Fibroblast of skin of back (primary cell): ENCODE results near the gene RNF126.

ENCODE experiments used
- DNase-seq: peaks from one replicate; pipeline ENCODE4 v3.0.0-alpha.2; 2013

The RNF126 gene

DNA sequence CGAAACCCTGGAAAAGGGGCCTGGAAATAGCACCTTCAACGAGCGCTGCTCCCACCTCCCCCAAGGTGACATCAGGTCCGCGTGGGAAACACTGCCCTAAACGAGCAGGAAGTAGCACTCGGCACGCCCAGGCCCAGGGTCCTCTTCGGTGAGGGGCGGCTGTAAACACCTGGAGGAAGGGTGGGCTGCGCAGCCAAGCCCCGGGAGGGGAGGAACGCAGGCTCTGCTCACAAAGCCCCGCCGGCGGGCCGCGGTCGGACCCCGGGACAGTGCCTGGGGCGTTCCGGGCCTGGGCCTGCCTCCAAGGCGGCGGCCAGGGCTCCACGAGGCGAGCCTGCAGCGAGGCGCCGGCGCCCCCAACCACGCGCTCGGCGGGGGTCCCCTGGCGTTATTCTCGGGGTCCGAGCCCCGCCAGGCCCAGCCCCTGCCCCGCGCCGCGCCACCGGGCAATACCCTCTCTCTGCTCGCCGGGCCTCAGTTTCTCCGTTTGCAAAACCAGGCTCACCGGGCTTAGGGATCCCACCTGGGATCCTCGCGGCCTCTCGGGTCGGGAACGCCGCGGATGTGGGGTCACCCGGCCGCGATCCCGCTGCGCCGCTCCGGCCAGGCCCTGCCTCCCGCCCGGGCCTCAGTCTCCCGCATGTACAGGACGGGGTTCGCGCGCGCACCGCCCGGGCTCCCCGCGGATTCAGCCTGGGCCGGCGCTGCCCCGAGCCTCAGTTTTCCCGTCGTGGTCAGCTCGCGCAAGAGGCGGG, 630 bp downstream of the RNF126 start:
- peak; percentile 50 for DNase-seq

DNA sequence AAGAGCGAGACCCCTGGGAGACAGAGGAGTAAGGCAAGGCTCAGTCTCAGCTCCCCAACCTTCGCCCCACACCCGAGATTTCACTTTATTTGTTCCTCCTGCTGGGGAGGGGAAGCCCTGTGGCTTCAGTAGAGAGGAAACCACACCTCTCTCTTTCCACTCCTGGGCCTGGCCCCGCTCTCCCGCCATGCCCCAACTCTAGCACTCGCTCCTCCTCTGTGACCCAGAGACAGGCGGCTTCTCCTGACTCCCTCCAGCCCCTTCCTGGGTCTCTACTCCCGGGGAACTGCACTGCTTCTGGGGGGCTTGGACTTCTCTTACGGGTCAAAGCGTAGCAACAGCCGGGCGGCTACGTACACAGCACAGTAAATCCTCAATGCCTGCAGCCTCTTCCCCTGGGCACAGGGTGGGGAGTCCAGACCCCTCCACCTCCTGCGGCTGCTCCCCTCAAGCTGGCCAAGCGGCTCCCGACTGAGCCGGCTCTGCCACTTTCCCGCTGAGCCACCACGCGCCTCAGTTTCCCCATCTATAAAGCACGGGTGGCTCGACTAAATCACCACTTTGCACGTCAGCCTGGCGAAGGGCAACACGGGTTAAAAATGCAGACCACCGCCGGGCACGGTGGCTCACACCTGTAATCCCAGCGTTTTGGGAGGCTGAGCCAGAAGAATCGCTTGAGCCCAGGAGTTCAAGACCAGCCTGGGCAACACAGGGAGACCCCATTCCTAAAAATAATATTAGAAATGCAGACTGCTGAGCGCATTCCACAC, 1.4 kb downstream of the RNF126 start:
- no peak for DNase-seq

DNA sequence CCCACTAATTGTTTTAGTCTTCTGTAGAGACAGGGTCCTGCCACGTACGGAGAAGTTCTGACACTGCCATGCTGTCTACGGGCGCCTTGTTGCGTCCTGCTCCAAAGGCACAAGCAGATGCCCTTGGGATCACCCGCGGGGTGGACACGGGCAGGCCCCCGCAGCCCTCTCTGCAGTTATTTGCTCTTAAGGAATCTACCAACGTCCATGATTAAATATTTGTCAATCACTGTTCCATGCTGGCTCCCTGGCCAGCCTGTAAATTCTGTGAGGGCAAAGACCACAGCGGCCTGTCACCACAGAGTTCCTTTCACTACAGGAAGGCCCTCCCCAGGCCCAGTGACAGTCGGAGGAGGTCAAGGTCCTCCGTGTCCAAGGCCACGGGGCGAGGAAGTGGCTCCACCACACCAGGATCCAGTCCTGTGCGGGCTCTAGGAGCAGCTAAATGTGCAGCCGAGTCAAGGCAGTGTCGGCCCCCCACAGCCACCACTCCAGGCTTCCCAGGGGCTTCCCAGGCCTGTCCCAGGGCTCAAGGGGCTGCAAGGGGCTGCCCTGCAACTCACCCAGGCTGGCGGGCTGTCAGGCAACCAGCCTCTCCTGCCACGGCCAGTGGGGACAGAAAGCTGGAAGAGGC, 2.1 kb downstream of the RNF126 start:
- DNase-seq = no peak

DNA sequence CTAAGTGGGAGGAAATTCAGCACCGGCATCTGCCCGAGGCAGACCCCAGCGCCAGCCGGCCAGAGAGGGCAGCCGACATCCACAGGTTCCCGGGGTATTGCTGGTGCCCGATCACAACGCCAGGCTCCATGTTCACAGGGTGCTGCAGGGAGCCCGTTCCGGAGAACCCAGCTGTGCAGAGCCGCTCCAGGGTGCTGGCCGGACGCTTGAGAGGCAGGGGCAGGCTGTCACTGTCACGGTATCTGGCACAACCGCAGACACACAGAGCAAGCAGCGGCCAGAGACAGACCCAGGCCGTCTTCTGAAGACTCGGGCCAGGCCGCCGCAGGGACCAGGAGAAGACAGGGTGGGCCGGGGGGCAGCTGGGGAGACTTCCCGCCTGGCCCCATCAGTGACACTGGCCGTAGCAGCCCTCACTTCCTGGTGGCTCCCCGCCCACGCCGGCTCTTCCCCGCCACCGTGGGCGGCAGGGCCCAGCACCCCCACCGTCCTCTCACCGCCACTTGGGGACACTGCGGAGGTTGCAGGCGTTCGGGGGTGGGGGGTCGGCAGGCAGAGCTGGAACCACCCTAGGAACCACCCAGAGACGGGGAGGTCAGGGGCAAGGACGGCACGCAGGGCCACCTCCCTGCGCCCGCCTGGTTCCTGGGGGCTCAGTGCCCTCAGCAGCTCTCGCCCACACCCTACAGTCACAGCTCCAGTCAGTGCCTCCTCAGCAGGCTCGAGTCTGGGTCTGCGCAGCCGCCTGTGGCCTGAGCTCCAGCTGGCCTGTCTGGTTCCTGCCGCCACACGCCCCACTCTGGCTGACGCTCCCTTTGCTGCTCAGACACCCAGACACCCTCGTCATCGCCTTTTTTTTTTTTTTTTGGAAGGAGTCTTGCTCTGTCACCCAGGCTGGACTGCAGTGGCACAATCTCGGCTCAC, 3.8 kb downstream of the RNF126 start:
- DNase-seq = no peak

DNA sequence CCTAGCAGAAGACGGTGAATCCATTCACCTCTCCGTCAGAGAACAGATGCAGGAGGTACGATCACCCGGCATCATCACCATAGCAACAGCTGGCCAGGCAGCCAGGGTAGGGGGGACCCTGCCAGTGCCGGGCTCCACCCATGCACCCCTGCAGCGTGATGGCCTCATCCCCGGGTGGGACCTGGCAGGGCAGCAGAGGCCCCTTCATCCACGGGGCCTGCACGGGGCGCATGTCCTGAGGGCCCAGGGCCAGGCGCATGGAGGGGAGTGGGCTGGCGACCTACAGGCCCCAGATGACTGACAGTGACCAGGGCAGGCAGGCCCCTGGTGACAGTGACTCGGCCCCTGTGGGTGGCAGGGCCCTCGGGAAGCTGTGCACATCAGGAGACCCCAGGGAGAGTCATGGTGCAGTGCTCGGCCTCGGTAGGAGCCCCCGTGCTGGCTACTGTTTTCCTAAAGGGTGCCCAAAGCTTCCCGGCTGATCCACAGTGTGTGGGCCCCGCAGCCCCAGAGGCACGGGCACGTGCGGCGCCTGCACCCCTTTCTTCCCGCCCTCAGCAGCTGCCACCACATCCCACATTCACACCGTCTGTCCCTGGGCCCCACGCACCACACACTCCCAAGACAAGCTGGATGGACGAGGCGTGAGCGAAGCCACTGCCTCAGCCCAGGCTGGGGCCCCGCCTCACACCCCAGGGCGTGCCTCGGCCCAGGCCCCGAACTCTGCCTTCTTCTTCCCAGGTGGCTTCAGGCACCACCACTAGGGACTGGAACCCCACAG, 4.8 kb downstream of the RNF126 start:
- no peak for DNase-seq

DNA sequence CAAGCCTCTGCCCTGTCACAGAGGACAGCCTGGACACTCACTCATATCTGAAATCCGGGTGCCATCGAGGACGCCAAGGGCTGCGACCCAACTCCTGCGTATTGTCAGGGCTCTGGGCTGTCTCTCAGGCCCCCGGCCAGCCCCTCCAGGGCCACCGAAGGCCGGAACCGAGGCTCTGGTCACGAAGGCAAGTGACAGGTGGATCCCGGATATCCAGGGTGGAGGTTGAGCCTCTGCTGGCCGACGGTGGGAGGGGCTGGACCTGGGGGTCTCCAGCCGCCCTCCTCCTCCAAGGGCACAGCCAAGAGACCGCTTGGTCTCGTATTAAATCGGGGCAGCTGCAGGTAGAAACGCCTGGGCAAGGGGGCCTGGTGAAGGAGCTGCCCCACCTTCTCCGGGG, 5.4 kb downstream of the RNF126 start:
- DNase-seq = no peak

DNA sequence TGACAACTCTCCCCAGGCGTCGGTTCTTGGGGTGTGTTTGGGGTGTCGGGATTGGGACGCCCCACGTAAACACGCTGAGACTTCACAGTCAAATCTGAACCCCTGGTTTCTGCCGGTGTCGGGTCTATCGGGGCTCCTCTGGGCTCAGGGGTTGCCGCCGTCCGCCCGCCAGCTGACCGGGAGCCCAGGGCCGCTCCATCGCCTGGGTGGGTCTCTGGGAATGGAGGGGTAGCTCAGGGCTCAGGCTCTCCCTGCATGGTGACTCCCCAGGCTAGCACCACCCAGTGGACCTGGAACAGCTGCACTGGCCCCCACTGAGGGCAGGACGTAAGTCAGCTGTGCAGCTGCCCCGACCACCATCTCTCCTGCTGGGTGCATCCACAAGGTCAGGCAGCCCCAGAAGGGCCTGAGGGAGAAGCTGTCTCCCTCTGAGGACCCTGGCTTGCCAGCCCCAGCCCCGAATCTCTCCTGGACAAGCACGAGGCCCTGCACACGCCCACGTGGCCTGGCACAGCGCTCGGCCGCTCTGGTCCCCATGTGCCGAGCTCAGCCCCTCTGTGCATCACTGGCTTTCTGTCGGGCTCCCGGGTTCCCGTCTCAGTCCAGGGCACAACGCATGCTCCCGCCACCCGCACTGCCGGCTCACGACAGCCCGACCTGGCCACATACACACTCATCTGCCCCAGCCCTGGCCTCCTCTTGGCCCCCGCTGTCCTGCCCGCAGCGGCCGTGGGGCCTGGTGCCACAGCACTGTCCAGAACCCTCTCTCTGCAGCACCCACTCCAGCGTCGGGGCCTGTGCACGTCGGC, 6.1 kb downstream of the RNF126 start:
- no peak for DNase-seq

DNA sequence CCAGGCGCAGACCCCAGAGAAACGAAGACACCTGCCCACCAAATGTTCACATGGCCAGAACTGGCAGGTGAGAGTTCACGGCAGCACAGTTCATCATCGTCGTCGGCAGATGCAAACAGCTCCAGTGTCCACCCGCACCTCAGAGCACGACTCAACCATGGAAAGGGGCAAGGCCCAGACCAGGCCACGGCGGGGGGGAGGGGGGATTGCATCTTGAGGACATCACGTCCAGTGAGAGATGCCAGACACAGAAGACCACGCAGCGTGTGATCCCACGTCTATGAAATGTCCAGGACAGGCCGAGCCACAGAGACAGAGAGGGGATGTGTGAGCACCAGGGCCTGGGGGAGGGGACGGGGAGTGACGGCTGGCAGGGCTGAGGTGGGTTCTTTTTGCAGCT, 7.3 kb downstream of the RNF126 start:
- no peak for DNase-seq

DNA sequence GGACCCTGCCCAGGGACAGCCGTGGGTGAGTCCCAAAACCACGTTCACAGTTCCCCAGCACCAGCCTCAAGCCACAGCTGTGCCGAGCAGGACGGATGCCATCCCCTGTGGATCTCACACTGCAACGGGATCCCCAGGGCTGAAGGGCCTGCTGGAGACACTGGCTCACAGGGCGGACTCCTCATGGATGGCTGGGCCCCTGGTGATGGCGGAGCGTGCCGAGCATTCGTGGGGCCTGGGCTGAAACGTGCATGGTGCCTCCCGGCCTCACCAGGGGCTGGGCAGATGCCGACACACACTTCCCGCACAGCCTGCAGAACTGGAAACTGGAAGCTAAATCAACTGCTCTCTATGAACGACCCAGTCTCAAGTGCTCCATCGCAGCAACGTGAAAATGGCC, 9.6 kb downstream of the RNF126 start:
- no peak for DNase-seq

DNA sequence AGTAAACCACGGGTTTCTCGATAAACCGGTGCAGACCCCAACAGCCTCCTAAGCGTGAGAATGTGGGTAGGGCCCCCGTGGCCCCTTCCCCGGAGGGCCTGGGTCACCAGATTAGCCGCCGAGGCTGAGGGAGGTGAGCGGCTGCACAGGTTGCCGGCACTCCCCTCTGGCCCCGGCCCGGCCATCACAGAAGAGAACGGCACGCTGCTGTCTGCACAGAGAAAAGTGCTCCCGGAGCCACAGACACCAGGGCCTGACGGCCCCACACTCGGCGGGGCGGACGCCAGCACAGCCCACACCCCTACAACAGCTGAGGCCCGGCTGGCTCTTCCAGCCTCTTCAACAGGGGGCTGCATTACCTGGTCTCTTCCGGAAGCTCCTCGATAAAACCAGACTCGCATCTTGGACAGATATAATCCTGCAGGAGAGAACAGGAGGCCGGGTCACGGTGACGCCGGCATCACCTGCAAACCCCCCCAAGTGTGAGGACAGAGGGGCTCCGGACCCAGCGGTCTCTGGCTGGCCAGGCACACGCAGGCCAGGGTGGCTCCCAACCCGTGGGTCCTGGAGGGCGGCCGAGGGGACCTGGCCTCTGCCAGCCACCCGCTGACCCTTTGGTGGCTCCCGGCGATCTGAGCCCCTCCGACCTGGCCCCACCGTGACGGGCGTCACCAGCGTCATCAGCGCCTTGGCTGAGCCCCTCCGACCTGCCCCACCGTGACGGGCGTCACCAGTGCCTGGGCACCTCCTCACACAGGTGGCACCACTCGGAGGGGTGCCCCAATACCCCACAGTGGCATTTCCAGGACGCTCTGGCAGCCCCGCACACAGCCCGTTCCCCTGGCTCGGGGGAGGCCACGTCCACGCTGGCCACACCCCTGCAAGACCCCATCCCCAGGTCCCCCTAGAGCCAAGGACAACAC, 10.3 kb downstream of the RNF126 start:
- DNase-seq = no peak

DNA sequence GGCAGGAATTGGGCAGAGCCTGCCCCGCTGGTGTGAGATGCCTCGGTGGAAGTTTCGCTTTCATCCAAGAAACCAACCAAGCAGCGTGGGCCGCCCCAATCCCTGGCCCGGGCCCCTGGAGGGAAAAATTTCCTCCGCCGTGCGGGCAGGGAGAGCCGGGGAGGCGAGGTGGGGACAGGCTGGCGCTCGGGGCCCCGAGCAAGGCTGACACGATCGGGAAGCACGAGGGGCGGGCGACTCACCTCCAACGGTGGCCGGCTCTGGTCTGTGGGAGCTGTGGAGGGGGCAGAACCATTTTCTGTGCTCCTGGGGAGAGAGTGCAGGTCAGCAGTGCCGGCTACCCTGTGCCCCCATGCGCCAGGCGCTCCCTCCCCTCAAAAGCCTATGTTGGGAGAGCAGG, 11.0 kb downstream of the RNF126 start:
- no peak for DNase-seq

DNA sequence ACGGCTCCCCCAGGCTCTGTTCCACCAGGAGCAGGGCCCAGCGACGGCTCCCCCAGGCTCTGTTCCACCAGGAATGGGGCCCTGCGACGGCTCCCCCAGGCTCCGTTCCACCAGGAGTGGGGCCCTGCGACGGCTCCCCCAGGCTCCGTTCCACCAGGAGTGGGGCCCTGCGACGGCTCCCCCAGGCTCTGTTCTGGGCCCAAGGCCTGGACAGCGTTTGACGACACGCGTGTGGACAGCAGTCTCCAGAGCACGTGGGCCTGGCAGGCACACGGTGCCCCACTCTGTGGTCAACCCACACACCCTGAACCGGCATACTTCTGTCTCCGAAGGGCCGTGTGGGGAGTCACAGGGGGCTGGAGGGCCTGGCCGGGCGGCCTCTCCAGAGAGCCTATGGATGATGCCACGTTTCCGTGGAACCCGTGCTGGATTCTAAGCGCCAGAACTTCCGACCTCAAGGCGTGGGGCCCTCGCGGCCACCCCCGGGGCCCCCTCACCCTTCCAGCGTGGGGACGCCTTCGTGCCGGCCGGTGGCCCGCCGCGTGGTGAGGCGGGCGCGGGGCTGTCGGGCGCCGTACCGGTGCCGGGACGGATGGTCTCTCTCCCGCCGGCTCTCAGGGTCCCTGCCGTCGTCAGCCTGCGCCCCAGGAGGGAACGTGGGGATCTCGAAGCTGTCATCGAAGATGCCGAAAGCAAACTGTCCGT, 11.7 kb downstream of the RNF126 start:
- DNase-seq = no peak

DNA sequence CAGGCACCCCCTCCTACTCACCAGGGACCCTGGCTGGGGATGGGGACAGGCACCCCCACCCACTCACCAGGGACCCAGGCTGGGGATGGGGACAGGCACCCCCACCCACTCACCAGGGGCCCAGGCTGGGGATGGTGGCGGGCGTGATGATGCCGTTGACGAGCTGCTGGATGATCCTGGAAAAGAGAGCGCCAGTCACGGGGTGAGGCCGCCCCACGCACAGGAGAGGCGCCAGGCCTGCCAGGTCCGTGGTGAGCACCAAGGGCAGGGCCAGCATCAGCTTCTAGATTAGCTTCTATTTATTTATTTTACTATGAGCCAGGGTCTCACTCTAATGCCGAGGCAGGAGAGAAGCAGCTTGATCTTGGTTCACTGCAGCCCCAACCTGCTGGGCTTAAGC, 12.9 kb downstream of the RNF126 start:
- DNase-seq = no peak

DNA sequence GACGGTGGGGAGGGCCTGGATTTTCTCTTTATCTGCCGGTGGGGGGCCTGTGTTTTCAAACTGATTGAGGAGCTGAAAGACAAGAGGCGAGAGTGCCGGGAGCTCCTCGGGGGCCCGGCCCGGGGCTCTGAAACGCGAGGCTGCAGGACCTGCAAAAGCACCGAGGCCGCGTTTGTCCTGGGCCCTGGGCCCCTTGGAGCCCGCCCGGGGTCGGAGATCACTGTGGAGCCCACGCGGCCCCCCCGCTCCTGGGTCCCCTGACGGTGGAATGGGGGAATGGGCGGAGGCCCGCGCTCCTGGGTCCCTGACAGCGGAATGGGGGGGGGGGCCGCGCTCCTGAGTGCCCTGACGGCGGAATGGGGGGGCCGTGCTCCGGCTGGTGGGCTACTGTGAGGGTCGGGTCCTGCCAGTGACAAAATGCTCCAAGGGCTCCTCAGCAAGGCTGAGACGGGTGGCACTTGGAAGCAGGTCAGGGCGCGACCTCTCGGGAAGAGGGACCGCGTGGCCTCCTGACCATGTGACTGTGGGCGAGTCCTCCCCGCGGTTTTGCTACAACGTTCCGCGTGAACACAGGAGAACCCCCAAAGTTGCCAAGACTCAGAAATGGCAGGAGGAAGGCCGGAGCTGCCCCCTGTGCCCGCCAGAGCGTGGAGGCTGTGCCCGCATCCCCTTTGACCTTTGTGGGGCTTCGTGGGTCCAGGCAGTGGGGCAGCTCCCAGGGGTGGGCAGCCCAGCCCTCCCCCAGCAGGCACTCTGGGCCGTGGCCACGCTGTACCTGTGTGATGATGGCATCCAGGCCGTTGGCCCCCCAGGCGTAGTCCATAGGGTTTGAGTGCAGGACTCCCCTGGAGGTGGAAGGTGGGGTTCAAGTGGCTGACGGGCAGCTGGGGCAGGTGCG, 13.9 kb downstream of the RNF126 start:
- no peak for DNase-seq

DNA sequence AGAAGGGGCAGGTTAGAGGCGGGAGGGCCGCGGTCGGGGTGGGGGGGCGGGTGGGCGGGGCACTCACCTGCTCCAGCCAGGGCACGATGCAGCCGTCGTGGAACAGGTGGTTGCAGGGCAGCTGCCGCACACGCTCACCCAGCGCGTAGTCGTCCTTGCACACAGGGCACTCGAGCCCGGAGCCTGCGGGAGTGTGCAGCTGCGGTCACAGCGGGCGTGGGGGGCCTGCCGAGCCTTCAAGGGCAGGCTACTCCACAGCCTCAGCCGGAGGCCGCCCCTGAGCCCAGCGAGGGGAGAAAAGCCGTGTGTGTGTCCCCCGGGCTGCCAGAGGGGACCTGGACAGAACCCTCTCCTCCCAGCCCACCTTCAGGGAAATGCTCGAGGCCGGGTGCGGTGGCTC, 14.7 kb downstream of the RNF126 start:
- DNase-seq = no peak

DNA sequence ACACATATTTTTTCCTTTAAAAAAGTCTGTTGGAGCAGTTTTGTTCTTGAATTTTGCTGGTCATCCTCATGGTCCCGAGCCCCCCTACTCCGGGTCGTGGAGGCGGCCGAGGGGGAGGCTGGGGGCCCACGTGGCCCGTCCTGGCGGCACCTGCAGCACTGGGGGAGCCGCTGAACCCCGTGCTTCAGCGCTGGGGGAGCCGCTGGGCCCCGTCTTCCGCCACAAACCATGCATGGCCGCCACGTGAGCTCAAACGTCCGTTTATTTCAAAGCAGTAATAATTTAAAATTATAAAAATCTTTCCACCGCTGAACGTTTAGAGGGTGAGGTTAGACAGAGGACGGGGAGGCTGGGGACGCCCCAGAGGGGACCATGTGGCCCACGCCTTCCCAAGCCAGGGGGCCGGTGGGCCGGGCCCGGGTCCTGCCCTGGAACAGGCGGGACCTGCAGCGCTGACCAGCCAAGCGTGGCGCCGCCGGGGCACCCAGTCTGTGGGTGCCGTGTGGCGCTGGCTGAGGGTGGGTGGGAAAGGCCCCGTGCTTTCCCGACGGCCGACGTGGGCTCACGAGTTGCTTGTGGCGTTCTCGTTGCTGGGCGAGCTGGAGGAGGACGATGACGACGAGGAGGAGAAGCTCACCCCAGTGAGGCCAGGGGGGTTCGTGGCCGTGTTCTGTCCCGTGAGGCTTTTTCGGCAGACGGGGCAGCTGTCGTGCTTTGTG, 15.3 kb downstream of the RNF126 start:
- no peak for DNase-seq
